NCI-H2081 (cell line): Measurements from ENCODE around the gene NDUFAF5.

ENCODE experiments used
- DNase-seq, 2 experiments: peaks; one replicate each; lab custom pipeline; 2025; lab: John Stamatoyannopoulos, UW

NDUFAF5 gene

GRCh38 chr20:13822459-13822858 lies 37.6 kb downstream of the NDUFAF5 start:
- no peak for DNase-seq

GRCh38 chr20:13824459-13824858 lies 39.6 kb downstream of the NDUFAF5 start:
- DNase-seq, result no peak

GRCh38 chr20:13825465-13825864 lies 40.6 kb downstream of the NDUFAF5 start:
- DNase-seq, result no peak

- no peak for DNase-seq
Measured at GRCh38 chr20:13831476-13831875, 46.6 kb downstream of the NDUFAF5 start.

GRCh38 chr20:13838664-13839063 lies 53.8 kb downstream of the NDUFAF5 start:
- DNase-seq, result no peak

GRCh38 chr20:13839421-13840092 lies 54.7 kb downstream of the NDUFAF5 start:
- DNase-seq, result no peak

- no peak for DNase-seq
Measured at GRCh38 chr20:13840093-13840465, 55.3 kb downstream of the NDUFAF5 start.

GRCh38 chr20:13841206-13841605 lies 56.4 kb downstream of the NDUFAF5 start:
- DNase-seq, result no peak

- no peak for DNase-seq
Measured at GRCh38 chr20:13844296-13844695, 59.5 kb downstream of the NDUFAF5 start.

GRCh38 chr20:13851279-13851678 lies 66.5 kb downstream of the NDUFAF5 start:
- no peak for DNase-seq

- DNase-seq, result no peak
Measured at GRCh38 chr20:13852306-13852705, 67.5 kb downstream of the NDUFAF5 start.

GRCh38 chr20:13855613-13856012 lies 70.8 kb downstream of the NDUFAF5 start:
- DNase-seq, result no peak

GRCh38 chr20:13856354-13856753 lies 71.5 kb downstream of the NDUFAF5 start:
- DNase-seq, result no peak

GRCh38 chr20:13857304-13857703 lies 72.5 kb downstream of the NDUFAF5 start:
- DNase-seq, result peak; percentile 75 to 82

GRCh38 chr20:13857961-13858360 lies 73.1 kb downstream of the NDUFAF5 start:
- no peak for DNase-seq

GRCh38 chr20:13858439-13858838 lies 73.6 kb downstream of the NDUFAF5 start:
- DNase-seq, result no peak

- no peak for DNase-seq
Measured at GRCh38 chr20:13858871-13859270, 74.0 kb downstream of the NDUFAF5 start.

- DNase-seq, result no peak
Measured at GRCh38 chr20:13862245-13862644, 77.4 kb downstream of the NDUFAF5 start.

GRCh38 chr20:13863244-13863643 lies 78.4 kb downstream of the NDUFAF5 start:
- no peak for DNase-seq

GRCh38 chr20:13865156-13865555 lies 80.3 kb downstream of the NDUFAF5 start:
- no peak for DNase-seq

GRCh38 chr20:13865791-13866351 lies 81.0 kb downstream of the NDUFAF5 start:
- peak; percentile 46 to 62 for DNase-seq

GRCh38 chr20:13868331-13868730 lies 83.5 kb downstream of the NDUFAF5 start:
- DNase-seq, result no peak

GRCh38 chr20:13870170-13870748 lies 85.4 kb downstream of the NDUFAF5 start:
- no peak for DNase-seq
